Osteoblast (primary cell): ENCODE results near the gene CDKN2D. TPM values are rescaled to one million over a fixed set of nuclear protein-coding genes. Genes with fewer than 3 reads are reported as not detected.

Experiments used
- DNase-seq: peaks from one replicate; pipeline ENCODE4 v3.0.0; 2011; ENCODE audit warnings: low spot score, mixed read lengths; ENCODE audit not compliant: insufficient read length; ENCODE audit errors: missing footprints
- H2AFZ ChIP-seq: 2 replicates; pipeline ENCODE4 v1.6.0; 2011; ENCODE audit warnings: mild to moderate bottlenecking, low read length
- H3K27ac ChIP-seq: 2 replicates; pipeline ENCODE4 v1.5.1; 2011; ENCODE audit warnings: mild to moderate bottlenecking, low read depth, low read length, moderate library complexity
- H3K27me3 ChIP-seq: 2 replicates; pipeline ENCODE4 v1.6.0; 2012; ENCODE audit warnings: mild to moderate bottlenecking, control low read depth, inconsistent platforms, low read length, moderate library complexity; ENCODE audit not compliant: insufficient read depth
- H3K36me3 ChIP-seq: 2 replicates; pipeline ENCODE4 v1.5.1; 2011; ENCODE audit warnings: mild to moderate bottlenecking, low read length, control low read depth, moderate library complexity; ENCODE audit not compliant: insufficient read depth
- H3K4me1 ChIP-seq: 2 replicates; pipeline ENCODE4 v1.5.1; 2011; ENCODE audit warnings: mild to moderate bottlenecking, low read length, control low read depth, moderate library complexity; ENCODE audit not compliant: insufficient read depth
- H3K4me2 ChIP-seq: 2 replicates; pipeline ENCODE4 v1.6.0; 2011; ENCODE audit warnings: mild to moderate bottlenecking, low read length; ENCODE audit not compliant: insufficient read depth
- H3K4me3 ChIP-seq: fragments of 200-600 bp; sonication (generic); 3 replicates; pipeline ENCODE4 v1.5.1; 2012; ENCODE audit warnings: mild to moderate bottlenecking, low read length, inconsistent platforms; ENCODE audit not compliant: insufficient read depth
- H3K79me2 ChIP-seq: 2 replicates; pipeline ENCODE4 v1.6.0; 2012; ENCODE audit warnings: mild to moderate bottlenecking, low read length, control low read depth, inconsistent platforms; ENCODE audit not compliant: insufficient read depth
- H3K9me3 ChIP-seq: 2 replicates; pipeline ENCODE4 v1.5.1; 2011; ENCODE audit warnings: low read depth, low read length, control low read depth
- H4K20me1 ChIP-seq: 2 replicates; pipeline ENCODE4 v1.6.0; 2012; ENCODE audit warnings: mild to moderate bottlenecking, low read length, control low read depth; ENCODE audit not compliant: insufficient read depth
- CTCF ChIP-seq: IDR thresholded peaks from 2 replicates; pipeline ENCODE4 v1.5.1; 2011; ENCODE audit warnings: mild to moderate bottlenecking, low read depth, low read length, moderate library complexity; ENCODE audit errors: extremely low read depth
- small RNA-seq: library from RNA; depleted of rRNA; stranded (forward); fragments of <200 nt; gene quantifications from one replicate; pipeline ENCODE3, GENCODE V24; 2012
- total RNA-seq: library from RNA; depleted of rRNA; stranded (reverse); fragments of >200 nt; gene quantifications from 2 replicates; pipeline ENCODE4 v1.2.3, GENCODE V29; 2012

The CDKN2D gene
- total RNA-seq, 1 donor = 4.0 TPM

GRCh38 chr19:10516671-10517286, 52.0 kb downstream of the CDKN2D start:
- no peaks in the 10 kb centered on the region for H3K9me3 ChIP-seq
- peak overlapping the region; percentile 59 for H2AFZ ChIP-seq
- no peaks in the 10 kb centered on the region for H3K79me2 ChIP-seq
- H3K4me3 ChIP-seq = peak overlapping the region; percentile 67
- H3K27me3 ChIP-seq = peaks cover 34% of the 10 kb centered on the region
- no peak for TF ChIP-seq CTCF
- H3K4me1 ChIP-seq = peaks cover 18% of the 10 kb centered on the region
- no peaks in the 10 kb centered on the region for H4K20me1 ChIP-seq
- peak overlapping the region; percentile 86 for H3K4me2 ChIP-seq
- peak; percentile 92 for DNase-seq
- no peaks in the 10 kb centered on the region for H3K36me3 ChIP-seq
- no peak overlapping the region for H3K27ac ChIP-seq

Small RNAs within 50 kb of the gene (small RNA-seq; reads per million reads assigned to genes)
- gene MIR1238 (not detected), gene RNU7-140P (not detected)

Other genes starting within 250 kb of the CDKN2D start
- 8.0 TPM in 2 replicates for gene RAVER1, start 235.4 kb downstream of the CDKN2D start, total RNA-seq
- 3.2 and 3.6 TPM in 2 replicates for gene ICAM3, start 229.4 kb downstream of the CDKN2D start, total RNA-seq
- gene TYK2, start 188.4 kb downstream of the CDKN2D start, total RNA-seq = 52.5 and 72.7 TPM in 2 replicates
- gene CDC37, start 165.4 kb downstream of the CDKN2D start, total RNA-seq = 131 and 154 TPM in 2 replicates
- gene PDE4A, start 148.4 kb downstream of the CDKN2D start, total RNA-seq = 5.1 and 8.3 TPM in 2 replicates
- gene KEAP1, start 65.6 kb downstream of the CDKN2D start, total RNA-seq = 64.8 and 77.1 TPM in 2 replicates
- 0.29 and 0.36 TPM in 2 replicates for gene S1PR5, start 51.5 kb downstream of the CDKN2D start, total RNA-seq
- gene ATG4D, start 25.1 kb downstream of the CDKN2D start, total RNA-seq = 11.6 and 12.7 TPM in 2 replicates
- 5.4 and 5.9 TPM in 2 replicates for gene KRI1, start 3.0 kb downstream of the CDKN2D start, total RNA-seq
- gene AP1M2, start 18.3 kb upstream of the CDKN2D start, total RNA-seq = 0.29 and 0.72 TPM in 2 replicates
- gene SLC44A2, start 56.6 kb upstream of the CDKN2D start, total RNA-seq = 43.0 and 49.9 TPM in 2 replicates
- 105 and 107 TPM in 2 replicates for gene ILF3, start 85.4 kb upstream of the CDKN2D start, total RNA-seq
- gene QTRT1, start 132.5 kb upstream of the CDKN2D start, total RNA-seq = 34.0 and 36.5 TPM in 2 replicates
- 89.6 and 102 TPM in 2 replicates for gene DNM2, start 149.1 kb upstream of the CDKN2D start, total RNA-seq